Sciatic nerve (tissue), 2 donors: ENCODE data around the gene HIPK3. TPM values are rescaled to one million over a fixed set of nuclear protein-coding genes. Genes with fewer than 3 reads are reported as not detected.

Source experiments
- ATAC-seq: fragments of 200-7000 bp; cut with Tn5 transposase; one replicate; pipeline ENCODE4 v1.9.1; 2020; ENCODE audit warnings: mild to moderate bottlenecking, moderate library complexity
- DNase-seq: peaks from one replicate; pipeline ENCODE4 v3.0.0-alpha.2; 2020; ENCODE audit warnings: low spot score
- intact Hi-C: fragments of 100-400 bp; cut with DNase I; formaldehyde crosslinking; loops from one replicate; pipeline ENCODE4 v1.14.2; 2022
- total RNA-seq: library from RNA; stranded (reverse); fragmentation: NEBNext Ultra II Directional; extraction: Animal tissue kit (Norgen Biotek cat#: 25700); gene quantifications from one replicate; pipeline ENCODE4 v1.2.1, GENCODE V29; 2021
- donor health status: DM: no; HTN: no; CAD: no.
- donor health status: DM: no; HTN: no; CAD: no.

The HIPK3 gene
- total RNA-seq, 1 donor from 2014 or later: 244 TPM

DNA sequence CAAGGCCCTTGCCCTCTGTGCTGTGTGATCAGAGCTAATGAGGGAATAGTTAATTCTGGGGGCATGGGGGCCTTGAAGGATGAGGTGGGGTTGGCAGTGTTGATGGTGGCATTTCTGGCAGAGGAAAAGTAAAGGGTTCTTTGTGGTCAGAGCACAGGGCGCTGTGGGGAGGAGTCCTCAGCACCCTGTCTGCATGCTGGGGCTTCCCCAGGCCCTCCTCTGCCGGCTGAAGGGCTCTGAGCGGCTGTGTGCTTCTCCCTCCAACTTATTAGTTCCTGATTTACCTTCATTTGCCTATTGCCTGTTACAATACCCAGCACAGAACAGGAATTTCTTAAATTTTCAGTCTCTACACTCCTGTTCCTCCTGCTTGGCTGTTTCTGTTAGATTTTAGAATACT lies 122.8 kb downstream of the HIPK3 start:
- no peak for ATAC-seq
- intact Hi-C loops: no loop called here
- no peak for DNase-seq

- intact Hi-C loops: no loop called here
- no peak for DNase-seq
- ATAC-seq: peak; percentile 59
Observed at GRCh38 chr11:33383075-33383919, 126.1 kb downstream of the HIPK3 start.

GRCh38 chr11:33383920-33384209 lies 126.7 kb downstream of the HIPK3 start:
- no peak for ATAC-seq
- DNase-seq: no peak
- intact Hi-C loops: no loop called here

DNA sequence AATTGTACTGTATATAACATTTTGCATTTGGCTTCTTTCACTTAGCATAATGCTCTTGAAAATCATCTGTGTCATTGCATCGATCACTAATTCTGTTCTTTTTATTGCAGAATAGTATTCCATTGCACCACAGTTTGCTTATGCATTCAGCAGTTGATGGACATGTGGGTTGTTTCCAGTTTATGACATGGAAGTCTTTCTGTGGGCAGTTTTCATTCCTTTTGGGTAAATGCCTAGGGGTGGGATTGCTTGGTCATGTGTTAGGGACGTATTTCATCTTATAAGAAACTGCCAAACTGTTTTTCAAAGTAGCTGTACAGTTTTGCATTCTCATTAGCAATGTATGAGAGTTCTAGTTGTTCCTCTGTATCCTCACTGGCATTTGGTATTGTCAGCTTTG lies 127.0 kb downstream of the HIPK3 start:
- DNase-seq (no peak), ATAC-seq (no peak)
- intact Hi-C loops: no loop called here

- intact Hi-C loops: no loop called here
- ATAC-seq (no peak), DNase-seq (no peak)
Observed at GRCh38 chr11:33387581-33387980, 130.4 kb downstream of the HIPK3 start.

DNA sequence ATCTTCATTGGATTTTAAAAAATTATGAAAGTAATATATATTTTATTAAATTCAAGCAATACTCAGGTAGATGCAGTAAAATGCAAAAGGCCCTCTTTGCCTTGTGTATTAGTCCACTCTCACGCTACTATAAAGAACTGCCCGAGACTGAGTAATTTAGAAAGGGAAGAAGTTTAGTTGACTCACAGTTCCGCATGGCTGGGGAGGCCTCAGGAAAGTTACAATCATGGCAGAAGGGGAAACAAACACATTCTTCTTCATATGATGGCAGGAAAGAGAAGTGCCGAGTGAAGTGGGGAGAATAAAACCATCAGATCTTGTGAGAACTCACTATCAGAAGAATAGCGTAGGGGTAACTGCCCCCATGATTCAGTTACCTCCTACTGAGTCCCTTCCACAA lies 130.8 kb downstream of the HIPK3 start:
- no peak for ATAC-seq
- intact Hi-C loops: no loop called here
- no peak for DNase-seq

DNA sequence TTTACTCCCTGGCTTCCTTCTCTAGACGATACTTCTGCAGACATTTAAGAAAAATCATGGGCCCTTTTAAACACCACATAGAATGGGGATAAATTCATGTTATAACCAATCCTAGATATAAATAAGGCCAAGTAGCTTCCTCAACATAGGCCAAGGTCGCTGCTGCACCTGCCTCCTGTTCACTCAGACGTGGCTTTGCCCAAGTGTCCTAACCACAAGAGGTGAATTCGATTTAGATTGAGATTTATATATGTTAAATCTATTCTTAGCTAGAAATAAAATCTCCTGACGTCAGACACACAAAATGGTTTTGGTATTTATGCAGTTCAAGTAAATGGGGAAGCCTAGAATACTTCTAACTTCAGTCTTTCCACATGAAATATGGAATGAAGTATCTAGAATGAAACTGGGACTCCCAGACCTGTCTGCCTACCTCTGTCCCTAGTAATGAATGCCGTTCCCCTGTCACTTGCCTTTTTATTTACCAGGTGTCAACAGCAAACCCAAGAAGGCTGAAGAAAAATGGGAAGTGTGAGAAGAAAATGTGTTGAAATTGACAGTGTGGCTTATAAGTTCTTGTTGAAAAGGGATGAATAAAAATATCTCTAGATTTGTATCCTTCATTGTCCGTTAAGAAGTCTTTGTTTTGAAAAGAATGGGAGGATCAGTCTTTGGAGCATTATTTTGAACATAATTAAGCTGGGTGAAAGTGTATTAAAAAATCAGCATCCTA lies 131.8 kb downstream of the HIPK3 start:
- ATAC-seq: no peak

GRCh38 chr11:33389635-33390034 lies 132.5 kb downstream of the HIPK3 start:
- intact Hi-C loops: no loop called here
- DNase-seq (no peak), ATAC-seq (no peak)

More for the DNA sequence above, 131.8 kb downstream of the HIPK3 start:
- intact Hi-C loops: no loop called here
- no peak for DNase-seq

- ATAC-seq: no peak
- intact Hi-C loops: no loop called here
Observed at GRCh38 chr11:33390944-33391892, 134.0 kb downstream of the HIPK3 start.

DNA sequence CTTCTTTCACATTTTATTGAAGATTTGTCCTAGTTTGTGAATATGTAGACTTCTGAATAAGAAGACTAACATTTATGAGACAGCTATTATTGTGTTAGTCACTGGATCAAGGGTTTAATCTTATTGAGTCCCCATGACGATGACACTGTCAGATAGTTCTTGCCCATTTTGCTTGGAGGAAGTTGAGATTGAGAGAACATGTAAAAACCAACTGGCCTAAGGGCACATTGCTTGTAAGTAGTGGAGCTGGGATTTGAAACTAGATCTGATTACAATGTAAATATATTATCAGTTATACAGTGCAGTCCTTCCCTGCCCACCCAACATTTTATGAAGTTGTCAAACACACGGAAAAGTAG lies 134.7 kb downstream of the HIPK3 start:
- DNase-seq: no peak
- ATAC-seq: no peak
- intact Hi-C loops: no loop called here

More at GRCh38 chr11:33390944-33391892, 134.0 kb downstream of the HIPK3 start:
- DNase-seq: no peak

DNA sequence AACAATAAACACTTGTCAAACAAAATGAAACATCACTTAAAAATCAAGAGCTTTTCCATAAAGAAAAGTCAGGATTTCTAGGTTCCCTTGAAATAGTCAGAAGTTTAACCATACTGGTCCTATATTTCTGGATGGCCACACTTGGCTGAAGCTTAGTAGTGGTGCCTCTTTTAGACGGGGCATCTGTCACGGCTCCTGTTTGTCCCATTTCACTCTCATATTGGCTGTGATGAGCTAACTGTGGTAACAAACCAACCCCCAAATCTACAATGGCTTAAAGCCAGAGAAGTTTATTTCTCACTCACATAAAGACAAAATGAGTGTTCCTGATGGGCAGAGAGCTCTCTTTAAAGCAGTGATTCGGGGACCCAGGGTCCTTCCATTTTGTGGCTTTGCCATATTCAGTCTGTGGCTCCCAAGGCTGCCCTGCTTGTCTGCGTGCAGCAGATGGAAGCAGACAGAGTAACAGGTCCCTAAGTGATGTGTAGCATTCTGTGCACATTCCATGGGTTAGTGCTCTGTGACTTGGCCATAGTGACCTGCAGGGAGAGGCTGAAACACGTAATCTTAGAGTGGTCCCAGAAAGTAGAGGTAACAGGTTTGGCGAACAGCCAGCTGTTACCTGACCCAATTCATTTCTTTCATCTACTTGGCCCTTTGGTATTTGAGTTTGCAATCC lies 137.4 kb downstream of the HIPK3 start:
- intact Hi-C loops: no loop called here
- ATAC-seq: no peak
- DNase-seq: no peak

- ATAC-seq: no peak
Observed at GRCh38 chr11:33396361-33396760, 139.2 kb downstream of the HIPK3 start.

GRCh38 chr11:33399421-33399820 lies 142.2 kb downstream of the HIPK3 start:
- intact Hi-C loops: no loop called here
- DNase-seq (no peak), ATAC-seq (no peak)

More at GRCh38 chr11:33396361-33396760, 139.2 kb downstream of the HIPK3 start:
- intact Hi-C loops: no loop called here
- DNase-seq: no peak

DNA sequence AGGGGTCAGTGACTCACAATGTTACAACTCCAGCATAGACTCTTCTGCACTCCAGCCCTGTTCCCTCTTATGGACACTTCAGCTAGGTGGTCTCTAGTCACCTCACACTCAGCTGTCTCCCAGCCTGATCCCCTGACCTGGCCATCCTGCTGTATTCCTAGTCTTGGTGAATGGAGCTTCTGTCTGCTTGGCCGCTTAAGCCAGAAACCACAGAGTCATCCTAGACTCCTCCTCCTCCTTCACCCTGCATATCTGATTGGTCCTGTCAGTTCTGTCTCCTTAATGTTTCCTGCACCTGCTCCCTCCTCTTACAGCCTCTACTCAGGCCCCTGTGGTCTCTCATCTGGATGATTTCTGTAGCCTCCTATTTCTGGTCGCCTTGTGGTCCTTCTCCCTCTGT lies 144.9 kb downstream of the HIPK3 start:
- no peak for ATAC-seq
- DNase-seq: no peak
- intact Hi-C loops: no loop called here

DNA sequence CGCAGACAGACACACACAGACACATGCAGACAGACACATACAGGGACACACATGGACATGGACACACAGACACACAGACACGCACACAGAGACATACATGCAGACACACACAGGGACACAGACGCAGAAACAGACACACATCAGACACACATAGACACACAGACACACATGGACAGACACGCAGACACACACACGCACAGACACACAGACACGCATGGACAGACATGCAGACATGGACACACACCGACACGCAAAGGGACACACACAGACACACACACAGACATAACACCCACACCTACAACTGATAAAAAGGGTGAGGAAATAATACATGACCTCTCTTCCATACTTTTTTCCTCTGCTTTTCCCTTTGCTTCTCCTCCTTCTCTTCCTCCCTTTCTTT lies 146.2 kb downstream of the HIPK3 start:
- DNase-seq: no peak

DNA sequence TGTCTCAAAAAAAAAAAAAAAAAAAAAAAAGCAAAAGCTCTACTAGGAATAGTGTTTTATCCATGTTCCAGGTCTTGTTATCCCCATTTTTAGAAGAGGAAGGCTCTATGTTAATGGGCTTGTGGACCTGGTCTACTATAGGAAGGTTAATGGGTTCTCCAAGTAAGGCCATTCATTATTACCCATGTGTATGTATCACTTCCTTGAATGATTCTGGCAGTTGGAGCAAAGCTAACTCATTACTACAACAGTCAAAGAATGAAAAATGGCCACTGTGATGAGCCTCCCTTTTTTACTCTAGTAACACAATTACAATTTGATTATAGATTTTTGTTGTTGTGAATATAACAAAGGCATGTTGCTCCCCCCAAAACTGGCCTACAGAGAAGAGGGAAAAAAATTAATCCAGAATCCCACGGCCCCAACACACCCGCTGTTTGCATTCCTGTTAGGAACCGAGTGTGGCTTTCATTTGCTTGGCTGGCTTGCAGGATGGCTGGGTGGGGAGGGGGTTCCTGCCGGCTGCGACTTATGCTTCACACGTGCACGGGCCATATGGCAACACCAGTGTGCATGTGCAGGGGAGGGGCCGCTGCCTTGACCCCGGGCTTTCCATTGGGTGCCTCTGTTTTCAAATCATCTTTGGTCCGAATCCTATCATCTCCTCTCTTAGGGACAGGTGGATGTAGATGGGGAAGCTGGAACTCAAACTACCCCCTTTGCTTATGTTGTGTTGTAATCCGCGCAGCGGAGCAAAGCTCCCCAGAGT lies 148.8 kb downstream of the HIPK3 start:
- intact Hi-C loops: no loop called here
- DNase-seq: no peak
- no peak for ATAC-seq

More for the DNA sequence above, 146.2 kb downstream of the HIPK3 start:
- intact Hi-C loops: no loop called here
- ATAC-seq: no peak
